Fibroblast of skin of back (primary cell): ENCODE measurements around the gene IRF8.

Source experiments
- DNase-seq: peaks from one replicate; pipeline ENCODE4 v3.0.0-alpha.2; 2013

IRF8 gene

DNA sequence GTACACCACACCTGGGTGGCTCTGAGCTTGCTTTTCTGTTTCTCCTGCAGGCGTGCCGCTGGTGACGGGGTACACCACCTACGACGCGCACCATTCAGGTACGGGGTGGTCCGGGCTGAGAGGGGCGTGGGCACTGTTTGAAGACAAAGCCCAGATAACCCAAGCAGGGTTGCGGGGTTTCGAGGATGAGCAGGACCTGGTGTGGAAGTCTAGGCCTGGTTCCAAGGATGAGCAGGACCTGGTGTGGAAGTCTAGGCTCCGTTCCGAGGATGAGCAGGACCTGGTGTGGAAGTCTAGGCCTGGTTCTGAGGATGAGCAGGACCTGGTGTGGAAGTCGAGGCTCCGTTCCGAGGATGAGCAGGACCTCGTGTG, 15.4 kb downstream of the IRF8 start:
- DNase-seq = no peak

- no peak for DNase-seq
Observed at GRCh38 chr16:85915125-85915845, 16.3 kb downstream of the IRF8 start.

DNA sequence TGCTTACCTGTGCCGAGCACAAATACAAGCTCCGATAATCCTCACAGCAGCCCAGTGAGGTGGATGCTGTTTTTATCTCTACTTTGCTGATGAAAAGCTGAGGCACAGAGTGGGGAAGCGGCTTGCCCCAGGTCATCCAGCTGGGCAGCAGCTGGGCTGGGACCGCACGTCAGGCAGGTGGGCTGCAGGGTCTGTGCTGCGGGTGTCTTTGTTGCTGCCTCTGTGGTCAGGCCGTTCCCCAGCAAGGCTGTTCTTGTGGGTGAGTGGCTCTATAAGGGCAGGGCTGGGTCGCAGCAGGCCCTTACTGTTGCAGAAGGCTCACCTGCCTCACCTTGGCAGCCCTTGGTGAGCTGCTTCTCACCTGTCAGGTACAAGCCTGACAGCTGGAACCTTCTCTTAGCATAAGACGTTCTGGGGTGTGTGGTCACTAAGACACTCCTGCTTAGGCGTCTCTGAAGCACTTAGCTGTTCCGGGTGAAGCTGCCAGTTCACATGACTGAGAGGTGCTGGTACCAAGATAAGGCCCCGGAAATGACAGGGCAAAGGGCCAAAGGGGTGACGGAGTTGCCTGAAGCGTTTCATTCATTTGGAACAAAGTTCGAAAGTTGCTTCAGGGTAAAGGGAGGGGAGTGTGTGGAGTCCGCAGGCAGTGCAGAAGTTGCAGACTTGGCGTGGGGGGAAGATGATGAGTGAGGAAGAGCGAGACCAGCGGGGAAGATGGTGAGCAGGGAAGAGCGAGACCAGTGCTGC, 17.4 kb downstream of the IRF8 start:
- DNase-seq = no peak

GRCh38 chr16:85917012-85917411, 18.1 kb downstream of the IRF8 start:
- no peak for DNase-seq

GRCh38 chr16:85917959-85918358, 19.0 kb downstream of the IRF8 start:
- DNase-seq = no peak

GRCh38 chr16:85918436-85918835, 19.5 kb downstream of the IRF8 start:
- DNase-seq = no peak

DNA sequence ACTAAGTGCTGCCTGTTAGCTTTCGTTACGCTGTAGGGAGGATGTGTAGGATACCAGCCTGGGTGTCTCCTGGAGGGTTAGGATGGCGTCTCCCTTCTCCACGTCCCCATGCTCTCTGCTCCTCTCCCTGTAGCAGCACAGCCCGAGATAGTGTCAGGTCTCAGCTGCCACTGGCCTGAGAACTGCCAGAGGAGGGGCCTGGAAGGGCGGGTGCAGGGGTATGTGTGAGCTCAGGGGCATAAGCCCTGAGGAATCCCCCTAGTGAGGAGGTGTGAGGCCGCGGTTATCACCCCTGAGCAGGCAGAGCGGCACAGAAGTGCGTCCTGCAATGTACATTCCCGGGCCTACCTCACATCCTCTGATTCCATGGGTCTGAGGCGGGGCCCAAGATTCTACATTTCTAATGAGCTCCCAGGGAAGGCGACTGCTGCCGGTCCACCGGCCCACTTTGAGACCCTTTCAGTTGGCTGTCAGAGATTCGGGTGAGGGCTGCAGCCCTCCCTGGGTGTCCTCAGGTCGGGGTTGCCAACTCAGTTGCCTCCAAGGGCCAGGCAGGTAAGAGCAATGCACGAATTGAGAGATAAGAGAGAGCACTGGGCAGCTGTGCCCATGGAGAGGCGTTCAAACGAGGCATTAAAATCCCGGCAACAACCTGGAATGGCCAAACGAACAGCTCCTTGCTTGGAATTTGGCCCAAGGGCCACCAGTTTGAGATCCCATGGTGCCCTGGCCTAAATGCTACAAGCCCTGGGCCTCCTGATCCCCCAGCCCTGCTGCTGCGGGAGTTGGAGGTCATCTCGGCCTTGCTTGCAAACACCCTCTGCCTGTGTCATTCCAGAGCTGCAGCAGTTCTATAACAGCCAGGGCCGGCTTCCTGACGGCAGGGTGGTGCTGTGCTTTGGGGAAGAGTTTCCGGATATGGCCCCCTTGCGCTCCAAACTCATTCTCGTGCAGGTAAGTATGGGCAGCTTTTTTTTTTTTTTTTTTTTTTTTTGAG, 20.6 kb downstream of the IRF8 start:
- no peak for DNase-seq

GRCh38 chr16:85921026-85921425, 22.1 kb downstream of the IRF8 start:
- no peak for DNase-seq

DNA sequence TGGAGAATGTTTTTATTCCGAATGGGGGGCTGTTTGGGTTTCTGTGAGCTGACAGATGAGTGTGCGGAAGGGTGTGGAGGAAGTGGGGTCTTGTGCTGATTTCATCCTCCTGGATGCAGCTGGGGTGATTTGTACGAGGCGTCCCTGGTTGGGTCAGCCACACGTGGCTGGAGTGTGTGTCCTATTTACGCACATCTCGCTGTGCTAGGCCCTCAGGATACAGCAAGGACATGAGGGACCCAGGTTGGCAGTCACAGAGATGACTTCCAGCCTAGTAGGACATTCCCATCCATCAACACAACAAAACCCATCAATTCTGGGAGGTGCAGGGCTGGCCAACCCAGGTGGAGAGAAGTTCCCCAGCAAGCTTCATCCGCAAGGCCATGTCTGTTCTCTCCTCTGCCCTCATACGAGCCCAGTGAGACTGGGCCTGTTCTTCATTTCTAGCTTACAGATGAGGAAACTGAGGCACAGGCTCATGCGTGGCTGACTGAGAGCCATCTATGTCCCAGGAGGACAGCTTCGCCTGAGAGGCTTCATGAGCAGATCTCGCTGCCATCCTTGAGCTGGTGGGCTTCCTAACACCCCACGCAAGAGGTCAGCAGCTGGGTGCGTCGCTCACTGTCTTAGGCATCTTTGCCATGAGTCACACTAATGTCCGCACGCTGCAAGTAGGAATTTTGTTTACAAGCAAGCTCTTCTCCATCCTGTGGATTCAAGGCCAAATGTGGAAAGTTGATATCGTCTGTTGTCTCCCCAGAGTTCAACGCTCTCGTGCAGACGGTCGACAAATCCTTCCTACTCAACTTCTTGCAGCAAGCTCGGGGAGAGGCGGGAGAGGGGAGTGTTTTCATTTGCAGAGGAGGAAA, 24.4 kb downstream of the IRF8 start:
- DNase-seq = no peak

- DNase-seq = no peak
Observed at GRCh38 chr16:85924675-85925074, 25.7 kb downstream of the IRF8 start.

GRCh38 chr16:85926370-85926769, 27.4 kb downstream of the IRF8 start:
- DNase-seq = no peak

DNA sequence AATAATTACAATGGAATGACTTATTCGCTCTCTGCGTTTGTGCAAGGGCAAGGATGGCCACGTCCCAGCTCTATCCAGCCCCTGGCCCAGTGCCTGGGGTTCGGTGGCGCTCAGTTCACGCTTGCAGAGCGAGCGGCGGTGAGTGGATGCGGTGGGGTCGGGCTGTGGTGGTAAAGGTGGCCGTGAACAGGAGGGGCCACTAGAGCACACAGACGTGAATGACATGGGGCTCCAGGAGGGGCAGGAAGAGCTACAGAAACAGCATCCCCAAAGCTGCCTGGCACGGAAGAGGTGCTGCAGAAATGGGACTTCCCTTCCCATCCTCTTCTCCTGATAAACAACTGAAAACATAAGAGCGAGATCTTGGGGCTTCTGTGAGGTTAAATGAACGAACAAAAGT, 28.4 kb downstream of the IRF8 start:
- no peak for DNase-seq

GRCh38 chr16:85927959-85928358, 29.0 kb downstream of the IRF8 start:
- DNase-seq = no peak

GRCh38 chr16:85928401-85928820, 29.4 kb downstream of the IRF8 start:
- DNase-seq = no peak

GRCh38 chr16:85929259-85929721, 30.3 kb downstream of the IRF8 start:
- no peak for DNase-seq

DNA sequence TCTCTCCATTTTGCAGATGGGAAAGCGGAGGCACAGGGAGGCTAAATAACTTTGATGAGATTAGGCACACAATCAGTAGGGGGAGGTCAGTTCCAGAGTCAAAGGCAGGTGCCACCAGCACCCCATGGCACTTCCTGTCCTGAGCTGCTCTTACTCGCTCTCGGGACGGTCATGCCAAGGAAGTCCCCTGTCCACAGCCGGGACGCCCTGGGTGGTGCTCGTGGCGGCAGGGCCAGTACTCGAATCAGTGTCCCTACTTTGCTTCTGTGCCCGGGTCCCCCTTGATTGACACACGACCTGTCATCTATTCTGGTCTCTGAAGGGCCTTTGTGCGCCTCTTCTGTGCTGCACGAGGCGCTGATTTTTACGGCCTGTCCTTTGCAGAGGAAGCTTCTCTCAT, 31.3 kb downstream of the IRF8 start:
- no peak for DNase-seq

- DNase-seq = no peak
Observed at GRCh38 chr16:85931596-85932402, 32.8 kb downstream of the IRF8 start.

- DNase-seq = no peak
Observed at GRCh38 chr16:85934210-85934609, 35.2 kb downstream of the IRF8 start.

- DNase-seq = no peak
Observed at GRCh38 chr16:85935391-85935973, 36.5 kb downstream of the IRF8 start.

- no peak for DNase-seq
Observed at GRCh38 chr16:85935974-85936760, 37.2 kb downstream of the IRF8 start.
